Stomach (tissue), 9 donors: ENCODE measurements around the gene SLC44A1. TPM values are rescaled to one million over a fixed set of nuclear protein-coding genes. Genes with fewer than 3 reads are reported as not detected.

Source experiments
- DNase-seq, 2 donors: peaks; one replicate each; pipeline versions ENCODE4 v3.0.0 to v3.0.0-alpha.2; 2013 to 2019
- H3K27ac ChIP-seq, 5 donors: fragments of 200-600 bp in 4 of 5; sonication (generic) in 4 of 5; one replicate each; pipeline ENCODE4 v1.5.1; 2013 to 2019; ENCODE audit warnings: mild to moderate bottlenecking in 1 of 5, moderate library complexity in 1 of 5
- H3K27me3 ChIP-seq, 3 donors: fragments of 200-600 bp; sonication (generic); one replicate each; pipeline ENCODE4 v1.5.1; 2017 to 2019; ENCODE audit warnings: mixed run types in 1 of 3
- H3K36me3 ChIP-seq, 4 donors: fragments of 200-600 bp; sonication (generic); 1 replicate in 3 of 4; 2 replicates in 1 of 4; pipeline ENCODE4 v1.5.1; 2016 to 2019
- H3K4me1 ChIP-seq, 4 donors: fragments of 200-600 bp; sonication (generic); one replicate each; pipeline ENCODE4 v1.5.1; 2016 to 2019
- H3K4me3 ChIP-seq, 4 donors: fragments of 200-600 bp; sonication (generic) in 3 of 4; one replicate each; pipeline ENCODE4 v1.5.1; 2016 to 2019; ENCODE audit warnings: mild to moderate bottlenecking in 1 of 4
- H3K9me3 ChIP-seq, 4 donors: fragments of 200-600 bp; sonication (generic); one replicate each; pipeline ENCODE4 v1.5.1; 2016 to 2019
- EP300 ChIP-seq: sonication (generic); formaldehyde crosslinking; IDR thresholded peaks from one replicate; pipeline ENCODE4 v1.6.1; 2017; ENCODE audit warnings: antibody characterized with exemption
- POLR2A ChIP-seq, 4 donors: fragments of 450-650 bp; IDR thresholded peaks; one replicate each; pipeline ENCODE4 v1.6.1; 2016; ENCODE audit warnings: antibody characterized with exemption in 4 of 4, control low read depth in 2 of 4, mild to moderate bottlenecking in 1 of 4, moderate library complexity in 1 of 4
- POLR2AphosphoS5 ChIP-seq, 3 donors: sonication (generic); formaldehyde crosslinking; IDR thresholded peaks; one replicate each; pipeline ENCODE4 v1.6.1; 2016; ENCODE audit warnings: antibody characterized with exemption in 3 of 3
- WGBS, 5 donors: extraction: QIAGEN DNeasy Blood & Tissue Kit in 3 of 5; methylation state at CpG; one replicate each; pipeline versions ENCODE4 v1.1.5 to v1.1.7; 2013 to 2018; 5-methylcytosine and 5-hydroxymethylcytosine counted together
- intact Hi-C: fragments of 100-400 bp; cut with DNase I; formaldehyde crosslinking; loops from one replicate; pipeline ENCODE4 v1.15.1; 2023; ENCODE audit warnings: low total_unique reads
- polyA plus RNA-seq, 3 donors: library from polyadenylated mRNA; stranded (reverse); fragments of 200-250 nt; gene quantifications; one replicate each; pipeline ENCODE4 v1.2.3, GENCODE V29; 2013
- total RNA-seq, 5 donors: library from RNA; depleted of rRNA; stranded (reverse); fragments of >200 nt; gene quantifications; one replicate each; pipeline versions ENCODE4 v1.1.0 to v1.2.3, GENCODE V29; 2014 to 2016
- TF ChIP-seq, protein P1 (sequence below), 7 experiments: fragments of 450-650 bp in 4 of 7; fragments of 200-600 bp in 3 of 7; sonication (generic) in 3 of 7; IDR thresholded peaks; one replicate each; pipeline ENCODE4 v1.5.1; 2016 to 2019; ENCODE audit warnings: antibody characterized with exemption in 7 of 7, control low read depth in 2 of 7, mild to moderate bottlenecking in 1 of 7
- donor health status: healthy with polysubstance abuse.
- donor health status: Bipolar disorder and iron deficiency.
- donor health status: healthy.

SLC44A1 gene
- total and polyA plus RNA-seq, 8 donors, result 5.7 to 82.8 (median 16.1) TPM

DNA sequence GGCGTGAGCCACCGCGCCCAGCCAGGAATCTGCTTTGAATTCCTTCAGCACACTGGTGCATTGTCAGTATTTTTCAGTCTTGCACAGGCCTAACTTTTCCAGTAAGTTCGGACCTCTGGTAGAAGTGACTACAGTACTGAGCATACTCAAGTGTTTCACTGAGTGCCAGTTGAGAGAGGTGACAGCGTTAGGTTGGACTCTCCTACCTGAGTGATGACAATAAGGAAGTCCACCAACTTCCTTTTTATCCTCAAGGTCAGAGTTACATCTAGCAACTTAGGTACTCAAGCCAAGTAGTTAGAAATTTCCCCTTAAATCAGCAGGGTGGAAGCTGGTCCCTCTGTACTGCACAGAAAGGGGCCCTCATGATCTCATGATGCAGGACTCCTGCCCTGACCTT, 177.4 kb downstream of the SLC44A1 start:
- no peaks in the 10 kb centered on the region for H3K9me3 ChIP-seq
- H3K36me3 ChIP-seq, result no peaks in the 10 kb centered on the region
- H3K27ac ChIP-seq, result no peak overlapping the region
- intact Hi-C loops, result no loop called here
- H3K4me1 ChIP-seq, result peaks cover 0 to 13% (median 5%) of the 10 kb centered on the region in 4 donors
- WGBS, 5 donors, result 92 to 95% (median 94%) methylated on average over 5 of the region's 5 CpGs
- TF ChIP-seq, protein P1, sequence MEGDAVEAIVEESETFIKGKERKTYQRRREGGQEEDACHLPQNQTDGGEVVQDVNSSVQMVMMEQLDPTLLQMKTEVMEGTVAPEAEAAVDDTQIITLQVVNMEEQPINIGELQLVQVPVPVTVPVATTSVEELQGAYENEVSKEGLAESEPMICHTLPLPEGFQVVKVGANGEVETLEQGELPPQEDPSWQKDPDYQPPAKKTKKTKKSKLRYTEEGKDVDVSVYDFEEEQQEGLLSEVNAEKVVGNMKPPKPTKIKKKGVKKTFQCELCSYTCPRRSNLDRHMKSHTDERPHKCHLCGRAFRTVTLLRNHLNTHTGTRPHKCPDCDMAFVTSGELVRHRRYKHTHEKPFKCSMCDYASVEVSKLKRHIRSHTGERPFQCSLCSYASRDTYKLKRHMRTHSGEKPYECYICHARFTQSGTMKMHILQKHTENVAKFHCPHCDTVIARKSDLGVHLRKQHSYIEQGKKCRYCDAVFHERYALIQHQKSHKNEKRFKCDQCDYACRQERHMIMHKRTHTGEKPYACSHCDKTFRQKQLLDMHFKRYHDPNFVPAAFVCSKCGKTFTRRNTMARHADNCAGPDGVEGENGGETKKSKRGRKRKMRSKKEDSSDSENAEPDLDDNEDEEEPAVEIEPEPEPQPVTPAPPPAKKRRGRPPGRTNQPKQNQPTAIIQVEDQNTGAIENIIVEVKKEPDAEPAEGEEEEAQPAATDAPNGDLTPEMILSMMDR (IDR thresholded peaks at IDR 0.05), result no peak
- TF ChIP-seq POLR2A (IDR thresholded peaks at IDR 0.05) (no peak), POLR2AphosphoS5 (IDR thresholded peaks at IDR 0.05) (no peak), EP300 (no peak)
- no peaks in the 10 kb centered on the region for H3K27me3 ChIP-seq
- no peak overlapping the region for H3K4me3 ChIP-seq
- DNase-seq, result no peak

DNA sequence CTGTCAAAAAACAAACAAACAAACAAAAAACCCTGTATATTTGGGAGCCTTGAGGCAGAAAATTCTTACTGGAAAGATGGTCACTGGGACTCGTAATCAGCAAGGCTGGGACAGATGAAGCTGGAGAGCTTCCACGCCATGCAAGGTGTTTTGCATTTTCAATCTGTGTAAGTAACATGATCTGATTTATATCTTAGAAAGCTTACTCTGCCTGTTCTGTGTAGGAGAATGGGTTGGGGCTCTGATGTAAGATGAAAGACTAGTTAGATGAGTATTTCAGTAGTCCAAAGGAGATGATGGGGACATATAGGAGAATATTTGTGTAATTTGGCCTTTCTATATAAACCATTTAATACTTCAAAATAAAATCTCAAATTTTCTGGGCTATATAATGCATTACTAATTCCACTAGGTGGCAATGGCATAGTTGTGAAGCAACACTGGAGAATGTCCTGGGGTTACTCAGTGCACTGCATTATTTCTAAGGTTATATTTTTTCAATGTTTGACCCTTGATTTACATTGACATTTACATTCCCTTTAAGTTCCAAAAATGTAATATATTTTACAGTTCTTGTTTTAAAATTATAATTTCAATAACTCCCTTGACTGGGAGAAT, 181.5 kb downstream of the SLC44A1 start:
- TF ChIP-seq, protein P1 (IDR thresholded peaks at IDR 0.05), result peak in 3 of 7 experiments; percentile 31 to 49 (median 37)
- TF ChIP-seq POLR2A (IDR thresholded peaks at IDR 0.05), result no peak

DNA sequence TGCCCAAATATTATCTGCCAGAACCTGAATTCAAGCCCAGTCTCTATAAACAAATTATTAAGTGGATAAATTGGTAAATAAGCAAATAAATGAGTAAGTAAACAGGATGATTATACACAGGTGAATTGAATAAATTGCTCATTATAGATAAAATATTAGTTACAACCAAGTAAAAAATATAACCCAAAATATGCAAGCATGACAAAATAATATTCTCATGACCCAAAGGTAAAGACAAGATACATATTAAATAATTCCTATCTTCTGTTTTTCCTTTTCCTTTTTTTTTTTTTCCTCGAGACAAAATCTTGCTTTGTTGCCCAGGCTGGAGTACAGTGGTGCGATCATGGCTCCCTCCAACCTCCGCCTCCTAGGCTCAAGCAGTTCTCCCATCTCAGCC, 182.2 kb downstream of the SLC44A1 start:
- Histone ChIP-seq H3K27ac (no peak overlapping the region), H3K36me3 (no peaks in the 10 kb centered on the region), H3K27me3 (no peaks in the 10 kb centered on the region), H3K4me1 (peaks cover 0 to under 1% (median 0%) of the 10 kb centered on the region in 4 donors), H3K4me3 (no peak overlapping the region), H3K9me3 (no peaks in the 10 kb centered on the region)
- WGBS, 5 donors, result 77 to 97% (median 93%) methylated on average over 3 of the region's 3 CpGs
- TF ChIP-seq POLR2AphosphoS5 (IDR thresholded peaks at IDR 0.05), result no peak
- TF ChIP-seq, protein P1 (IDR thresholded peaks at IDR 0.05), result no peak
- TF ChIP-seq POLR2A (IDR thresholded peaks at IDR 0.05), result no peak
- TF ChIP-seq EP300, result no peak
- intact Hi-C loops, result no loop called here
- no peak for DNase-seq

More for the DNA sequence above, 181.5 kb downstream of the SLC44A1 start:
- Histone ChIP-seq H3K27ac (no peak overlapping the region), H3K36me3 (no peaks in the 10 kb centered on the region), H3K4me3 (no peak overlapping the region), H3K27me3 (no peaks in the 10 kb centered on the region), H3K9me3 (no peaks in the 10 kb centered on the region), H3K4me1 (no peaks in the 10 kb centered on the region)
- 23 to 65% (median 37%) methylated on average over 2 of the region's 2 CpGs for WGBS, 5 donors
- intact Hi-C loops, result no loop called here
- peak in 1 of 2 donors; percentile 32 for DNase-seq

DNA sequence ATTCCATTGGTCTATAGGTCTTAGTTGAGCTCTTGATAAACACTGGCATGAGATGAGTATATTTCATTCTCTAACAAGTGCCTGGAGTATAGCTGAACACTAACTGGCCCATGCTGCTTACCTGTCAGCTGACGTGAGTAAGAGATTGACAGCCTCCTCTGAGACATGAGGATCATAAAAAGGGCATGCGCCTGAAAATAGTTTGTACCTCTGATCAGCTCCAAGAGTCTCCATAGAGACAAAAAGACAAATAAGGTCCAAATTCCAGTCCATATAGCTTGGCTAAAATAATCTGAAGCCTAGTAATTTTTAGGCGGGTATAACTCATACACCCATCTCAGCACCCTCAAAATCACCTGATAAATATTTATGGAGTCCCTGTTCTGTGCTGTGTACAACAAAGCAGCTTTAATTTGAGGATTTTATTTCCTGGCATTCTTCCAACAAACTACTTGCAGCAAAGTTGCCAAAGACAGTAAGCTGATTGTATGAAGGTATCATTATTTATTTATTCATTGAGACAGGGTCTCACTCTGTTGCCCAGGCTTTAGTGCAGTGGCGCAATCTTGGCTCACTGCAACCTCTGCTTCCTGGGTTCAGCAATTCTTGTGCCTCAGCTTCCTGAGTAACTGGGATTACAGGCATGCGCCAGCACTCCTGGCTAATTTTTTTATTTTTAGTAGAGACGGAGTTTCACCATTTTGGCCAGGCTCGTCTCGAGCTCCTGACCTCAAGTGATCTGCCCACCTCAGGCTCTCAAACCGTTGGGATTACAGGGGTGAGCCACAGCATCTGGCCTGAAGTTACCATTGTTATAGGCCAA, 187.2 kb downstream of the SLC44A1 start:
- intact Hi-C loops, result no loop called here
- no peak overlapping the region for H3K27ac ChIP-seq
- TF ChIP-seq, protein P1 (IDR thresholded peaks at IDR 0.05), result no peak
- TF ChIP-seq POLR2AphosphoS5 (IDR thresholded peaks at IDR 0.05), result no peak
- no peak for TF ChIP-seq EP300
- no peak for TF ChIP-seq POLR2A (IDR thresholded peaks at IDR 0.05)
- peaks cover 0 to 12% (median 2%) of the 10 kb centered on the region in 4 donors for H3K4me1 ChIP-seq
- no peak for DNase-seq
- WGBS, 5 donors, result 76 to 82% (median 78%) methylated on average over 9 of the region's 9 CpGs
- H3K4me3 ChIP-seq, result no peak overlapping the region
- H3K36me3 ChIP-seq, result no peaks in the 10 kb centered on the region
- no peaks in the 10 kb centered on the region for H3K9me3 ChIP-seq
- no peaks in the 10 kb centered on the region for H3K27me3 ChIP-seq
